Hepatocyte (in vitro differentiated cells): ENCODE measurements around the gene PPP1R3G.

Source experiments
- CTCF ChIP-seq: fragments of 200-600 bp; sonication (generic); IDR thresholded peaks from 2 replicates; pipeline ENCODE4 v1.5.1; 2016; ENCODE audit warnings: antibody characterized with exemption, mild to moderate bottlenecking; ENCODE audit not compliant: poor library complexity
- EZH2 ChIP-seq: fragments of 200-600 bp; sonication (generic); IDR thresholded peaks from 2 replicates; pipeline ENCODE4 v1.6.1; 2016; ENCODE audit warnings: antibody characterized with exemption, mild to moderate bottlenecking, borderline replicate concordance
- EZH2phosphoT487 ChIP-seq: fragments of 200-600 bp; sonication (generic); IDR thresholded peaks from one replicate; pipeline ENCODE4 v1.6.1; 2018; ENCODE audit warnings: antibody characterized with exemption, mild to moderate bottlenecking, low read depth, moderate library complexity; ENCODE audit not compliant: unreplicated experiment, severe bottlenecking

GRCh38 chr6:5135788-5136376 is 50.7 kb downstream of the PPP1R3G start:
- TF ChIP-seq CTCF (peak; percentile 23), EZH2 (no peak), EZH2phosphoT487 (no peak)
